ENCODE measurements around the gene NAAA. TPM values are rescaled to one million over a fixed set of nuclear protein-coding genes. Genes with fewer than 3 reads are reported as not detected.

Gene NAAA
- total and polyA plus RNA-seq, 2 donors, result 21.7 to 26.1 TPM

DNA sequence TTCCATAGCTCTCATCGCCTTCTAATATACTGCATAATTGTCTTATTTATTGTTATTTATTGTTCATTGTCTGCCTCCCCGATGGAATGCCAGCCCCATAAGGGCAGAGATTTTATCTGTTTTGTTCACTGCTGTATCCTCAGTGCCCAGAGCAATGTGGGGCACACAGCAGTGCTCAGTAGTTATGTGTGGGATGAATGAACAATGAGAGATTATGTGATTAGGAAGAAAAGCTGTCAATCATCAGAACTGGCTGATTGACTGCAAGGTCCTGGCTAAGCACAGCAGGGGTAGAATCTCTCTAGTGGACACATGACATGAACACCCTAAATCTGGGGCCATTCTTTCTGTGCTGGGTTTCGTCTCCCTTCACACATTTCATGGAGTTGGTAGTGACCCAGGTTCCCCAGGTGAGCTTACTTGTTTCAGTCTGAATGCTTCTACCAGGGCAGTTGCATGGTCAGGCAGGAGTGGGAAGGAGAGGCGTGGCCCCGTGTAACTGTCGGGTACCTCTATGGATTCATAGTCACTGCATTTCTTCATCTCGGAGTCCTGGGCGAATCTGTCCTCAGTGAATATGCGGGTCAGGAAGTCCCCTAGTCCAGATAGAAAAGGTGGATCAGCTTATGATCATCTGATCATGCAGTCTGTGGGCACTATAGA lies 51.1 kb downstream of the NAAA start:
- DNase-seq (ENCODE audit: low read depth in 6 of 9, low spot score in 9 of 9), result no peak
- Histone ChIP-seq H3K36me3 (ENCODE audit: control insufficient read depth in 2 of 2, insufficient read depth in 2 of 2, low read length in 1 of 2) (no peaks in the 10 kb centered on the region), H3K4me1 (ENCODE audit: control insufficient read depth in 2 of 2, insufficient read depth in 2 of 2, low read length in 2 of 2) (no peaks in the 10 kb centered on the region), H3K27ac (ENCODE audit: low read depth in 1 of 2, low read length in 1 of 2) (no peak overlapping the region), H3K9me3 (ENCODE audit: control insufficient read depth in 2 of 2, insufficient read depth in 1 of 2, low read length in 1 of 2) (peaks cover 0 to 4% of the 10 kb centered on the region in 2 donors), H3K27me3 (ENCODE audit: control insufficient read depth in 2 of 2, insufficient read depth in 1 of 2, low read length in 1 of 2) (peaks cover 0 to 5% of the 10 kb centered on the region in 2 donors), H3K4me3 (ENCODE audit: low read length in 2 of 2) (no peak overlapping the region)
- 92% methylated on average over 9 of the region's 9 CpGs for WGBS

DNA sequence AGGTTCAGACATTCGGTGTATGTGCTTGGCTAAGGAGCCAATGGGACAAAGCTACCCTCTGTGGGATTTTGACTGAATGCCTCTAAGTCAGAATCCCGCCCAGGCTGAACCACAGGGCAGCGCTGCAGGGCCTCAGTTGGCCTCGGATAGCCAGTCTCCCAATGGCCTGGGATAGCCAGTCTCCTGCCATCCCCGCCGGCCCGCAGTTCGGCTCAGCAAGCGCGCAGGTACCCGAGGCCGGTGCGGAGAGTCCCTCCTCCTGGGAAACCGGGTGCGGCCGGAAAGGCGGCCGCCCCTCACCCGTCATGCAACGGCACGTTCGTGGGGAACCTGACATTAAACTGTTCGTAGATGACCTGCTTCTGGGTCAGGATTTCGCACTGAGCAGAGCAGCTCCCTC lies 54.7 kb downstream of the NAAA start:
- Histone ChIP-seq H3K27ac (ENCODE audit: low read depth in 1 of 2, low read length in 1 of 2) (no peak overlapping the region), H3K4me3 (ENCODE audit: low read length in 2 of 2) (no peak overlapping the region), H3K36me3 (ENCODE audit: control insufficient read depth in 2 of 2, insufficient read depth in 2 of 2, low read length in 1 of 2) (no peaks in the 10 kb centered on the region), H3K4me1 (ENCODE audit: control insufficient read depth in 2 of 2, insufficient read depth in 2 of 2, low read length in 2 of 2) (no peaks in the 10 kb centered on the region), H3K9me3 (ENCODE audit: control insufficient read depth in 2 of 2, insufficient read depth in 1 of 2, low read length in 1 of 2) (peaks cover 0 to 4% of the 10 kb centered on the region in 2 donors), H3K27me3 (ENCODE audit: control insufficient read depth in 2 of 2, insufficient read depth in 1 of 2, low read length in 1 of 2) (peaks cover 0 to 5% of the 10 kb centered on the region in 2 donors)
- WGBS, result 68% methylated on average over 24 of the region's 24 CpGs
- no peak for DNase-seq (ENCODE audit: low read depth in 6 of 9, low spot score in 9 of 9)

DNA sequence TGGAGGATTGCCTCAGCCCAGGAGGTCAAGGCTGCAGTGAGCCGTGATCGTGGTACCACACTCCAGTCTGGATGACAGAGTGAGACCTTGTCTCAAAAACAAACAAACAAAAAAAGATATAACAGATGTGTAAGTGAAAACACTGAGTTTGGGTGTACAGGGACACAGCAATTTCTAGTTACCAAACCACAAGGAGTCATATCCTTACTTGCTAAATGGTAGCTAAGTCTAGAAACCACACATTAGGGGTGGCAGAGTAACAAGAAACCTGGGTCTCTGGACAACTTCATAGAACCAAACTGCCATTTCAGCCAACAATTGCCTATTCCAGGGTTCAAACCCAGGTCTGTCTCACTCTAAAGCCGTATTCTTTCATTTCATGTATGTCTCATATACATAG lies 59.3 kb downstream of the NAAA start:
- peaks cover 0 to 4% of the 10 kb centered on the region in 2 donors for H3K9me3 ChIP-seq (ENCODE audit: control insufficient read depth in 2 of 2, insufficient read depth in 1 of 2, low read length in 1 of 2)
- H3K4me3 ChIP-seq (ENCODE audit: low read length in 2 of 2), result no peak overlapping the region
- H3K27ac ChIP-seq (ENCODE audit: low read depth in 1 of 2, low read length in 1 of 2), result no peak overlapping the region
- no peak for DNase-seq (ENCODE audit: low read depth in 6 of 9, low spot score in 9 of 9)
- 98% methylated on average over 3 of the region's 3 CpGs for WGBS
- H3K36me3 ChIP-seq (ENCODE audit: control insufficient read depth in 2 of 2, insufficient read depth in 2 of 2, low read length in 1 of 2), result no peaks in the 10 kb centered on the region
- no peaks in the 10 kb centered on the region for H3K4me1 ChIP-seq (ENCODE audit: control insufficient read depth in 2 of 2, insufficient read depth in 2 of 2, low read length in 2 of 2)
- peaks cover 0 to 5% of the 10 kb centered on the region in 2 donors for H3K27me3 ChIP-seq (ENCODE audit: control insufficient read depth in 2 of 2, insufficient read depth in 1 of 2, low read length in 1 of 2)

DNA sequence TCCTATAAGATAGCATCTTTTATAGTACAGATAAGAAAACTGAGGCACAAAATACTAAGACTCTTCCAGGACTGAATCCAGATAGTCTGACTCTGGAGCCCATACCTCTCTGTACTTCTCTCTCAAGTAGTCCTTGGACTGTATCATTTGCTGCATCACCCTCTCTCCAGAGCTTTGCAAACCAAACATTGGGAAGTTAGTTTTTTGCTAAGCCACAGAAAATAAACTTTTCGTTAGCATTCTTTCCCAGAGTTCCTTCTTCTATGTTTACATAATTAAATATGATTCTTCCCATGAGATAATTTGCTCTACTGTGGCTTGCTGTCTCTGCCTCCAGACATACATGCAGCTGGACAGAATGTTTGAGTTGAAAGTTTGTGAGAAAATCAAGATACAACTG lies 60.5 kb downstream of the NAAA start:
- WGBS, result 76% methylated on average over 1 of the region's 1 CpG
- H3K36me3 ChIP-seq (ENCODE audit: control insufficient read depth in 2 of 2, insufficient read depth in 2 of 2, low read length in 1 of 2), result no peaks in the 10 kb centered on the region

DNA sequence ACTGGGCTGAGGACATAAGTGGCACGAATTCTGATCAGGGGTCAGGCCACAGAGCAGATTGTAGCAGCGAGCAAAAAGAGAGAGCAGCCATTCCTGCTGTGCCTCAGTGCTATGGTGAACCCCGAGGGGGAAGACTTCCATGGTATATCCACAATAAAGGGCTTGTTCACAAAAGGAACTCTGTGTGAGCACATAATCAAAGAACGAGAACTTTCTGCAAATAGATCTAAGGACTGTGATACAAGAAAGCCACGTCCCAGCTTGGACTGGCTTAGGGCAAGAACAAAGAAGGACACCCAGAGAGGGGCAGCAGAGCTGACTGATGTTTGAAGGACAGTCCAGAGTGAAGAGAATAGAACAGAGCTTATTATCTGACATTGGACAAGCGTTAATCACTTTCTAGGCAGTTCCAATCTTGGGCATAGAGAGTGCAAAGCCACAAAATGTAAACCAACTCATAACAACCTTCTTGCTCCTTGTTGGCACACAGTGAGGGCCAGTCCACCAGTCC lies 62.5 kb downstream of the NAAA start:
- Histone ChIP-seq H3K27ac (ENCODE audit: low read depth in 1 of 2, low read length in 1 of 2) (no peak overlapping the region), H3K36me3 (ENCODE audit: control insufficient read depth in 2 of 2, insufficient read depth in 2 of 2, low read length in 1 of 2) (no peaks in the 10 kb centered on the region), H3K27me3 (ENCODE audit: control insufficient read depth in 2 of 2, insufficient read depth in 1 of 2, low read length in 1 of 2) (no peaks in the 10 kb centered on the region), H3K4me1 (ENCODE audit: control insufficient read depth in 2 of 2, insufficient read depth in 2 of 2, low read length in 2 of 2) (no peaks in the 10 kb centered on the region), H3K4me3 (ENCODE audit: low read length in 2 of 2) (no peak overlapping the region), H3K9me3 (ENCODE audit: control insufficient read depth in 2 of 2, insufficient read depth in 1 of 2, low read length in 1 of 2) (no peaks in the 10 kb centered on the region)
- DNase-seq (ENCODE audit: low read depth in 6 of 9, low spot score in 9 of 9), result no peak
- WGBS, result 73% methylated on average over 6 of the region's 6 CpGs

More for the DNA sequence above, 60.5 kb downstream of the NAAA start:
- H3K27me3 ChIP-seq (ENCODE audit: control insufficient read depth in 2 of 2, insufficient read depth in 1 of 2, low read length in 1 of 2), result no peaks in the 10 kb centered on the region
- no peaks in the 10 kb centered on the region for H3K9me3 ChIP-seq (ENCODE audit: control insufficient read depth in 2 of 2, insufficient read depth in 1 of 2, low read length in 1 of 2)
- no peak for DNase-seq (ENCODE audit: low read depth in 6 of 9, low spot score in 9 of 9)
- no peaks in the 10 kb centered on the region for H3K4me1 ChIP-seq (ENCODE audit: control insufficient read depth in 2 of 2, insufficient read depth in 2 of 2, low read length in 2 of 2)
- no peak overlapping the region for H3K27ac ChIP-seq (ENCODE audit: low read depth in 1 of 2, low read length in 1 of 2)
- no peak overlapping the region for H3K4me3 ChIP-seq (ENCODE audit: low read length in 2 of 2)

DNA sequence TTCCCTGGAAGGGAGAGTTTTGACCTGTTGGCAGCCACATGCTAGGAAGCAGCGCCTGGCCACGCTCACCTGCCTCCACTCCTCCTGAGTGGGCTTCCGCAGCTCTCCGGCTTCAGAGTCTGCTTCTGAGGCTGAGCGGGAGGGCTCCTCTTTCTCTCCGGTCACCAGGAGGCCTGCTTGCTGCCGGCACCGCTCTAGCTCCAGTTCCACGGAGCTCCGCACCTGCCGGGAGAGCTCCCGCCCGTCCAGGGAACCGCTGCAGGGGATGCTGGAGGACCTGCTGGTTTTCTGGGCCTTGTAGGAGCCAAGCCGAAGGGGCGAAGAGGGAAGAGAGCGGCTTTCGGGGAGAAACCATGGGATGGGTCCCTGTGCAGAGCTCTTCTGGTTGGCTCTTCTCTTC lies 64.6 kb downstream of the NAAA start:
- WGBS, result 95% methylated on average over 18 of the region's 18 CpGs
- no peak overlapping the region for H3K4me3 ChIP-seq (ENCODE audit: low read length in 2 of 2)
- no peaks in the 10 kb centered on the region for H3K27me3 ChIP-seq (ENCODE audit: control insufficient read depth in 2 of 2, insufficient read depth in 1 of 2, low read length in 1 of 2)
- no peak overlapping the region for H3K27ac ChIP-seq (ENCODE audit: low read depth in 1 of 2, low read length in 1 of 2)
- no peak for DNase-seq (ENCODE audit: low read depth in 6 of 9, low spot score in 9 of 9)
- H3K4me1 ChIP-seq (ENCODE audit: control insufficient read depth in 2 of 2, insufficient read depth in 2 of 2, low read length in 2 of 2), result no peaks in the 10 kb centered on the region
- no peaks in the 10 kb centered on the region for H3K36me3 ChIP-seq (ENCODE audit: control insufficient read depth in 2 of 2, insufficient read depth in 2 of 2, low read length in 1 of 2)
- H3K9me3 ChIP-seq (ENCODE audit: control insufficient read depth in 2 of 2, insufficient read depth in 1 of 2, low read length in 1 of 2), result no peaks in the 10 kb centered on the region

DNA sequence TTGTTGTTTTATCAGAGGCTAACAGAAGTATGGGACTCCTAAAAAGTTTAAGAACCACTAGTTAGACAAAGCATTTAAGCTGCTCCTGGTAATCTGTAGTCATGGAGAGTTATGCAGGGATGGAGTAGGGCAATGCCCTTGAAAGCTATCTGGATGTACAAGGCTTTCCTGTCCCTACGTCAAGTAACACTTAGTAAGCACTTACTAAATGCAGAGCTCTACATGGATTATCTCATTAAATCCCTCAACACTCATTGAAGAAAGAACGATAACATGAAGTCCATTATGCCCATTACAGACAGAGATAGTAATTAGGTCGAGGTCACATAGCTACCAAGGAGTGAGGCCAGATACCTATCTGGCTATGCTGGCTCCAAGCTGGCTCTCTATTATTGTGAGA lies 71.7 kb downstream of the NAAA start:
- H3K4me3 ChIP-seq (ENCODE audit: low read length in 2 of 2), result no peak overlapping the region
- no peak for DNase-seq (ENCODE audit: low read depth in 6 of 9, low spot score in 9 of 9)
- no peaks in the 10 kb centered on the region for H3K9me3 ChIP-seq (ENCODE audit: control insufficient read depth in 2 of 2, insufficient read depth in 1 of 2, low read length in 1 of 2)
- H3K36me3 ChIP-seq (ENCODE audit: control insufficient read depth in 2 of 2, insufficient read depth in 2 of 2, low read length in 1 of 2), result no peaks in the 10 kb centered on the region
- WGBS, result 82% methylated on average over 3 of the region's 3 CpGs
- no peaks in the 10 kb centered on the region for H3K4me1 ChIP-seq (ENCODE audit: control insufficient read depth in 2 of 2, insufficient read depth in 2 of 2, low read length in 2 of 2)
- H3K27ac ChIP-seq (ENCODE audit: low read depth in 1 of 2, low read length in 1 of 2), result no peak overlapping the region
- H3K27me3 ChIP-seq (ENCODE audit: control insufficient read depth in 2 of 2, insufficient read depth in 1 of 2, low read length in 1 of 2), result no peaks in the 10 kb centered on the region

DNA sequence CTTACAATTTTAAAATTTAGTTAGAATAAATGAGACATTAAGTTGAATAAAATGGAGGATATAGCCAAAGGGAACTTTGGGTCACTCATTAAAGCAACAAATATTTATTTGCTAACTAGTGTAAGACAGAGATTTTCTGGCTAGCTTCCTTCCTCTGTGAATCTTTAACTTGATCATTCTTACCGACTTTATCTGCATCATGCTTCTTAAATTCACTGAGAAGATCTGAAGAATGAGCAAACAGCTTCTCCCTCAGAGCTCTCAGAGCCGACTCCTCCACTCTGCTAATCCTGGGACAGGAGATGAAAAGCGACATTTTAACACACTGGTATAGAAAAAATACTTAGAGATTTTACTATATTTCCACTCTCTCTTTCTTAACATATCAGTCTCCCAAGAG lies 73.7 kb downstream of the NAAA start:
- no peak overlapping the region for H3K4me3 ChIP-seq (ENCODE audit: low read length in 2 of 2)
- no peak for DNase-seq (ENCODE audit: low read depth in 6 of 9, low spot score in 9 of 9)
- H3K9me3 ChIP-seq (ENCODE audit: control insufficient read depth in 2 of 2, insufficient read depth in 1 of 2, low read length in 1 of 2), result no peaks in the 10 kb centered on the region
- no peak overlapping the region for H3K27ac ChIP-seq (ENCODE audit: low read depth in 1 of 2, low read length in 1 of 2)
- no peaks in the 10 kb centered on the region for H3K36me3 ChIP-seq (ENCODE audit: control insufficient read depth in 2 of 2, insufficient read depth in 2 of 2, low read length in 1 of 2)
- H3K27me3 ChIP-seq (ENCODE audit: control insufficient read depth in 2 of 2, insufficient read depth in 1 of 2, low read length in 1 of 2), result no peaks in the 10 kb centered on the region
- no peaks in the 10 kb centered on the region for H3K4me1 ChIP-seq (ENCODE audit: control insufficient read depth in 2 of 2, insufficient read depth in 2 of 2, low read length in 2 of 2)
- WGBS, result 88% methylated on average over 3 of the region's 3 CpGs
